LHCN-M2 (cell line): ENCODE measurements around the gene CASP5. TPM values are rescaled to one million over a fixed set of nuclear protein-coding genes. Genes with fewer than 3 reads are reported as not detected.

Experiments
- DNase-seq: peaks from one replicate; pipeline ENCODE4 v3.0.0-alpha.2; 2012; ENCODE audit warnings: low read depth
- total RNA-seq: library from RNA; depleted of rRNA; stranded (reverse); fragments of >200 nt; gene quantifications from 2 replicates; pipeline ENCODE4 v1.2.3, GENCODE V29; 2014; rRNA removed

Gene CASP5
- total RNA-seq, 1 experiment from 2014 or later = not detected

DNA sequence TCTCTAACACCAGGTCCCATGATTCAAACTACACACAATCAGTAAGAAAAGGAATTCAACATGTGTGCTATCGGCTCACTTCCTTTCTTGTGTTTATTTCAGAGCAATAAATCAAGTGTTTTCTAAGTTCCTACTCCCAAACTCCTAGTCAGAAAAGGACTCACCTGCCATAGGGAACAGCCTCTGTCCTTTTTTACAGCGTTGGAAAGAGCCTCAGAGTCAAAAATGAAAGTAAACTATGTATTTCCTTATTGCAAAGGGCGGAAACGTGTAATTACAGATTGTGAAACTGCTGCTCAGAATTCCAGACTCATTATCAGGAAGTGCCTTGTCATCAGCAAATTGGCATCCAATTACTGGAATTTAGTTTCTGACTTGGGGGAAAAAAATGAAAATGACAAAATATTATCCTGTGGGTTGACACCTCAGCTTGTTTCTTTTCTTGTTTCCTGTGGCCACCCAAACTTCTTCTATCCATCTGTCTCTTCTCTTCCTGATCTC is 54.6 kb downstream of the CASP5 start, which contains the start of gene CASP4:
Gene CASP4, minus strand, starts transcription at position 220 of the 501 bp plus-strand sequence. Its CDS starts 49 bp downstream, at position 171.
- peak; percentile 78 for DNase-seq

- DNase-seq = peak; percentile 18
These were observed 55.2 kb downstream of the CASP5 start for GRCh38 chr11:104967534-104968354.

- DNase-seq = no peak
These were observed 57.2 kb downstream of the CASP5 start for GRCh38 chr11:104965735-104966134.

- DNase-seq = no peak
These were observed 58.7 kb downstream of the CASP5 start for GRCh38 chr11:104964247-104964646.

GRCh38 chr11:104962852-104963251 is 60.1 kb downstream of the CASP5 start:
- no peak for DNase-seq

DNA sequence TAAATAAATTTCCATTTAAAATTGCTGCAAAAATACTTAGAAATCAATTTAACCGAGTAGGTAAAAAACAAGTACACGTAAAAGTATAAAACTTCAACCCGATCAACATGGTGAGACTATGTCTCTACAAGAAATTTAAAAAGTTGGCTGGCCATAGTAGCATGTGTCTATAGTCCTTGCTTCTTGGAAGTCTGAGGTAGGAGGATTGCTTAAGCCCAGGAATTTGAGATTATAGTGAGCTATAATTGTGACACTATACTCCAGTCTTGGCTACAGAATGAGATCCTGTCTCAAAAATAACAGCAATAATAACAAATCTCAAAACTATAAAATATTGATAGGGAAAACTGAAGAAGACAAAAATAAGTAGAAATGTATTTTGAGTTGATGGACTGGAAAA is 65.7 kb downstream of the CASP5 start:
- no peak for DNase-seq

GRCh38 chr11:104956528-104956927 is 66.4 kb downstream of the CASP5 start:
- DNase-seq = no peak

DNA sequence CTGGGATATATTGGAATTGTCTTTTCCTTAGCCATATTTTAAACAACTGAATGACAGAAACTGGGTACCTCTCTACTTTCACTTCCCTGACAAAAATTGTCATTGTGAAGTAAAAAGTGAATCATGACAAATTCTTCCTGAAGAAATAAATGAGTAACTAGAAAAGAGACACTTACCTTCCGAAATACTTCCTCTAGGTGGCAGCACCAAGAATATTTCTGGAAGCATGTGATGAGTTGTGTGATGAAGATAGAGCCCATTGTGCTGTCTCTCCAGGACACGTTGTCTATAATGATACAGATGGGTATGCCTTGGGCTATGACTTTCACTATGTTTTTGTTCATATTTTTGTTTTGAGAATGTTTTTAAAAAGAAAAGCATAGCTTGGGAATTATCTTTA is 76.1 kb downstream of the CASP5 start:
- DNase-seq = peak; percentile 70

Other genes with a start within 250 kb of the CASP5 start
- 0.13 TPM in 1 of 2 replicates, not detected in the other for gene CASP12, start 124.7 kb downstream of the CASP5 start, total RNA-seq
- 86.4 and 88.7 TPM in 2 replicates for gene CASP4, start 54.6 kb downstream of the CASP5 start, total RNA-seq
- gene CASP1, start 12.0 kb upstream of the CASP5 start, total RNA-seq = 4.4 and 6.5 TPM in 2 replicates
- gene CARD16, start 22.2 kb upstream of the CASP5 start, total RNA-seq = not detected in 2 replicates
- not detected in 2 replicates for gene CARD18, start 116.6 kb upstream of the CASP5 start, total RNA-seq